Brain microvascular endothelial cell (primary cell): ENCODE measurements around the gene MDM2.

Experiments
- DNase-seq: peaks from one replicate; pipeline ENCODE4 v3.0.0-alpha.2; 2020
- H3K27ac ChIP-seq: fragments of 250-450 bp; sonication (Bioruptor Pico); 2 replicates; pipeline ENCODE4 v1.5.1; 2020; ENCODE audit warnings: mild to moderate bottlenecking, moderate library complexity
- H3K27me3 ChIP-seq: fragments of 250-450 bp; sonication (Bioruptor Pico); replicated peaks from 2 replicates; pipeline ENCODE4 v1.5.1; 2020; ENCODE audit warnings: mild to moderate bottlenecking
- H3K36me3 ChIP-seq: fragments of 250-450 bp; sonication (Bioruptor Pico); replicated peaks from 2 replicates; pipeline ENCODE4 v1.5.1; 2020; ENCODE audit warnings: mild to moderate bottlenecking
- H3K4me3 ChIP-seq: 2 replicates; pipeline ENCODE4 v1.5.1; 2011; ENCODE audit warnings: low read depth, mild to moderate bottlenecking, control low read depth, low read length, moderate library complexity
- in situ Hi-C: cut with HindIII; loops from 2 replicates; pipeline ENCODE4 v1.10.0; 2017; ENCODE audit warnings: low sequenced_read_pairs, low pct_ligation_motif_present
- TF ChIP-seq, protein P1 (sequence below): IDR thresholded peaks from 2 replicates; pipeline ENCODE4 v1.5.1; 2011; ENCODE audit warnings: low read depth, mild to moderate bottlenecking, moderate library complexity, low read length, control low read depth, inconsistent platforms; ENCODE audit errors: missing control alignments

The MDM2 gene

DNA sequence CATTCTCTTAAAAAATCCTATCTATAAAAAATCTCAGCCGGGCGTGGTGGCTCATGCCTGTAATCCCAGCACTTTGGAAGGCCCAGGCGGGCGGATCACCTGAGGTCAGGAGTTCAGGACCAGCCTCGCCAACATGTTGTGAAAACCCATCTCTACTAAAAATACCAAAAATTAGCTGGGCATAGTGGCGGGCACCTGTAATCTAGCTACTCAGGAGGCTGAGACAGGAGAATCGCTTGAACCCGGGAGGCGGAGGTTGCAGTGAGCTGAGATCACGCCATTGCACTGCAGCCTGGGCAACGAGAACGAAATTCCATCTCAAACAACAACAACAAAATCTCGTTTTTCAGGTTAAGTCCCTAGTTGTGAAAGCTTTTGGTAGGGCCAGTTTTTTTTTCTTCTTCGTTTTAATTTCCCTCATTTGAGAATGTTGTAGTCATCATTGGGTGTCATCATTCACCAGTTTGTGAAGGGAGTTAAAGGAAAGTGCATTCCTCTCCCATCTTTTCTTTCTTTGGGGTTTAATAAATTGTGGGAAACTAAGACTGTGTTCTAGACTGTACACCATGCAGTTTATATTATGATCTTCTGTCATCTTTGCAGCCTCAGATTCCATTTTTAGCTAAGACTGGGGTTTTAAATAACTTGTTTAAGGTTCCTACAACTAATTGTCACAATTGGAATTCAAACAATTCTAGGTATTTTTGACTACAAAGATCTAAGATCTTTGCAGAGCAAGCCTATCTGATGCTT, 23.9 kb downstream of the MDM2 start:
- no peaks in the 10 kb centered on the region for H3K27me3 ChIP-seq
- peaks cover 81% of the 10 kb centered on the region for H3K36me3 ChIP-seq
- in situ Hi-C loops = no loop called here
- TF ChIP-seq, protein P1, sequence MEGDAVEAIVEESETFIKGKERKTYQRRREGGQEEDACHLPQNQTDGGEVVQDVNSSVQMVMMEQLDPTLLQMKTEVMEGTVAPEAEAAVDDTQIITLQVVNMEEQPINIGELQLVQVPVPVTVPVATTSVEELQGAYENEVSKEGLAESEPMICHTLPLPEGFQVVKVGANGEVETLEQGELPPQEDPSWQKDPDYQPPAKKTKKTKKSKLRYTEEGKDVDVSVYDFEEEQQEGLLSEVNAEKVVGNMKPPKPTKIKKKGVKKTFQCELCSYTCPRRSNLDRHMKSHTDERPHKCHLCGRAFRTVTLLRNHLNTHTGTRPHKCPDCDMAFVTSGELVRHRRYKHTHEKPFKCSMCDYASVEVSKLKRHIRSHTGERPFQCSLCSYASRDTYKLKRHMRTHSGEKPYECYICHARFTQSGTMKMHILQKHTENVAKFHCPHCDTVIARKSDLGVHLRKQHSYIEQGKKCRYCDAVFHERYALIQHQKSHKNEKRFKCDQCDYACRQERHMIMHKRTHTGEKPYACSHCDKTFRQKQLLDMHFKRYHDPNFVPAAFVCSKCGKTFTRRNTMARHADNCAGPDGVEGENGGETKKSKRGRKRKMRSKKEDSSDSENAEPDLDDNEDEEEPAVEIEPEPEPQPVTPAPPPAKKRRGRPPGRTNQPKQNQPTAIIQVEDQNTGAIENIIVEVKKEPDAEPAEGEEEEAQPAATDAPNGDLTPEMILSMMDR = no peak
- DNase-seq = no peak
- no peak overlapping the region for H3K4me3 ChIP-seq
- H3K27ac ChIP-seq = no peak overlapping the region

DNA sequence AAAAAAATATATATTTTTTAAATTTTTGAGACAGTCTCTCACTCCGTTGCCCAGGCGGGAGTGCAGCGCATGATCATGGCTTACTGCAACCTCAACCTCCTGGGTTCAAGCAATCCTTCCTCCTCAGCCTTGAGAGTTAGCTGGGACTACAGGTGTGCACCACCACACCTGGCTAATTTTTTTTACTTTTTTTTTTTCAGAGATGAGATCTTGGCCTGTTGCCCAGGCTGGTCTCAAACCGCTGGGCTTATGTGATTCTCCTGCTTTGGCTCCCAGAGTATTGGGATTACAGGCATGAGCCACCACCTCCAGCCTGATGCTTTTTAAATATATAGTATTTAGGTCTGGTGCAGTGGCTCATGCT, 24.5 kb downstream of the MDM2 start:
- DNase-seq = no peak
- TF ChIP-seq, protein P1 = no peak
- no peak overlapping the region for H3K27ac ChIP-seq
- in situ Hi-C loops = no loop called here
- H3K4me3 ChIP-seq = no peak overlapping the region
- no peaks in the 10 kb centered on the region for H3K27me3 ChIP-seq
- H3K36me3 ChIP-seq = peaks cover 83% of the 10 kb centered on the region

DNA sequence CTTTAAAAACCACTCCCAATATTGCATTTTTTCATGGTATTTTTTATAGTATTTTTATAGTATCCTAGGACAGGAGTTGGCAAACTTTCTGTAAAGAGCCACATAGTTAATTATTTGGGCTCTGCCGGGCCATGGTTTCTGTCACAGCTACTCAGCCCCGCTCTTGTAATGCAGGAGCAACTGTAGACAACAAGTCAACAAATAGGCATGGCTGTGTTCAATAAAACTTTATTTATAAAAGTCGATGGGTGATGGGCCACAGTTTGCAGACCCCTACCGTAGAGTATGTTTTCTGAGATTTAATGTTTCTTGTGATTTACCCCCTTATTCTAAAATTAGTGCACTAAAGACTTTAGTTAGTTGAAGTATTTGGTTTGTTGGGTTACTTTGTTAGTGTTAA, 25.5 kb downstream of the MDM2 start:
- peaks cover 81% of the 10 kb centered on the region for H3K36me3 ChIP-seq
- in situ Hi-C loops = no loop called here
- DNase-seq = no peak
- H3K27me3 ChIP-seq = no peaks in the 10 kb centered on the region
- TF ChIP-seq, protein P1 = no peak
- H3K4me3 ChIP-seq = no peak overlapping the region
- H3K27ac ChIP-seq = no peak overlapping the region

DNA sequence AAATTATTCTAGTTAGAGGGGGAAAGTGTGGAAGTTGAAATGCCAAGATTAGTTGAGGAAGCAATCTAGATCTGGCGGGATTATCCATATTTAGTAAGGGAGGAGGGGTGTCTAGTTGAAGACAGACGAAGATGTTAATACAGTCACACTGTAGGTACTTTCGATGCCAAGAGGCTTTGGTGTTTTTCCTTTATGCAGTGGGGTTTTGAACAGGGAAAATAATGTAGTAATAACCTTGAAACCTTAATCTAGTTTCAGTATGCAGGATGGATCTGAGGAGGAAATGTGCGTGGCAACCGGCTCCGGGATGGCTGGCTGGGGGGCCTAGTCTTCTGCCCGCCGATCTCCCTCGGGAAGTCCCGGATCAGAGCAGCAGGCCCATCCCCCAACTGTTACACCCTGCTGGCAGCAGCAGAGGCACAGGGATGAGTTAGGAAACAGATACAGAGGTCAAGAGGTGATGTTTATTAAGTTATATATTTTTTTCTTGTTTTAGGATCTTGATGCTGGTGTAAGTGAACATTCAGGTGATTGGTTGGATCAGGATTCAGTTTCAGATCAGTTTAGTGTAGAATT, 27.4 kb downstream of the MDM2 start:
- H3K27me3 ChIP-seq = no peaks in the 10 kb centered on the region
- DNase-seq = no peak
- peaks cover 84% of the 10 kb centered on the region for H3K36me3 ChIP-seq
- no peak overlapping the region for H3K4me3 ChIP-seq
- H3K27ac ChIP-seq = no peak overlapping the region
- TF ChIP-seq, protein P1 = no peak
- in situ Hi-C loops = no loop called here

DNA sequence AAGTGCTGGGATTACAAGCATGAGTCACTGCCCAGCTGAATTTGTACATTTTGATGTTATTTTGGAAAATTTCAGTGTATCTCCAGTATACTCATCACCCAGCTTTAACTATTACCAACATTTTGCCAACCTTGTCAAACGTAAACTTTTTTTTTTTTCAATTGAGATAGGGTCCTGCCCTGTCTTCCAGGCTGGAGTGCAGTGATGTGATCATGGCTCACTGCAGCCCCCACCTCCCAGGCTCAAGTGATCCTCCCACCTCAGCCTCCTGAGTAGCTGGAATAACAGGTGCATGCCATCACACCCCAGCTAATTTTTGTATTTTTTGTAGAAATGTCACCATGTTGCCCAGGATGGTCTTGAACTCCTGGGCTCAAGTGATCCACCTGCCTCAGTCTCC, 29.2 kb downstream of the MDM2 start:
- in situ Hi-C loops = no loop called here
- Histone ChIP-seq H3K4me3 (no peak overlapping the region), H3K36me3 (peaks cover 83% of the 10 kb centered on the region), H3K27me3 (no peaks in the 10 kb centered on the region), H3K27ac (no peak overlapping the region)
- TF ChIP-seq, protein P1 = no peak
- no peak for DNase-seq
